ENCODE data around the gene PAM16. TPM values are rescaled to one million over a fixed set of nuclear protein-coding genes. Genes with fewer than 3 reads are reported as not detected.

PAM16 gene
- total RNA-seq, 1 experiment from 2014 or later, result 80.4 TPM

- Histone ChIP-seq H3K23me2 (ENCODE audit: insufficient read length, low read depth, low read length, poor library complexity, severe bottlenecking) (no peaks in the 10 kb centered on the region), H3T11ph (ENCODE audit: low read length) (no peak within 1 kb of the TSS), H3K4ac (ENCODE audit: low read depth, low read length) (no peak within 1 kb of the TSS), H2BK120ac (ENCODE audit: low read depth, low read length, poor library complexity, severe bottlenecking) (no peak within 1 kb of the TSS), H3K9ac (ENCODE audit: extremely low read depth, insufficient read length, low read length) (no peak within 1 kb of the TSS), H2BK20ac (ENCODE audit: low read depth, low read length, poor library complexity, severe bottlenecking) (no peak within 1 kb of the TSS), H4K20me1 (ENCODE audit: control insufficient read depth, insufficient read depth, insufficient read length) (no peaks in the 10 kb centered on the region), H2BK15ac (ENCODE audit: low read depth, low read length) (no peak within 1 kb of the TSS), H3K14ac (ENCODE audit: insufficient read depth, low read length) (no peak within 1 kb of the TSS), H2BK5ac (ENCODE audit: insufficient read length, low read length) (no peak within 1 kb of the TSS), H3K79me1 (ENCODE audit: insufficient read depth, low read depth, low read length, poor library complexity, severe bottlenecking) (no peaks in the 10 kb centered on the region), H3K56ac (ENCODE audit: insufficient read length, low read depth, low read length) (no peak within 1 kb of the TSS), H3K27me3 (ENCODE audit: insufficient read depth, low read length) (no peaks in the 10 kb centered on the region), H4K91ac (ENCODE audit: insufficient read length, low read depth, low read length) (no peak within 1 kb of the TSS), H3K9me3 (ENCODE audit: control insufficient read depth, low read depth, low read length) (no peaks in the 10 kb centered on the region), H2AFZ (ENCODE audit: low read length) (no peak within 1 kb of the TSS), H3K4me2 (ENCODE audit: insufficient read depth, insufficient read length, low read length) (peak within 1 kb of the TSS; percentile 58), H3K18ac (ENCODE audit: insufficient read length, low read depth, low read length) (no peak within 1 kb of the TSS), H3K27ac (ENCODE audit: insufficient read length, low read depth, low read length) (no peak within 1 kb of the TSS), H4K5ac (ENCODE audit: insufficient read length, low read depth, low read length) (no peak within 1 kb of the TSS), H2AK5ac (ENCODE audit: insufficient read length, low read length) (no peak within 1 kb of the TSS), H3K4me1 (ENCODE audit: insufficient read depth, low read length) (peaks cover 8% of the 10 kb centered on the region; the same call in 1 of the 2 replicates), H3K79me2 (ENCODE audit: insufficient read depth, low read length) (peaks cover 1% of the 10 kb centered on the region; the same call in 1 of the 2 replicates), H3K23ac (ENCODE audit: insufficient read length, low read depth, low read length) (no peak within 1 kb of the TSS), H2BK12ac (ENCODE audit: insufficient read length, low read depth, low read length) (no peak within 1 kb of the TSS), H4K8ac (replicated peaks; ENCODE audit: insufficient read length, low read depth, low read length) (no peak within 1 kb of the TSS)
- H3K4me3 Mint-ChIP-seq, result peak within 1 kb of the TSS; percentile 75 to 94
- peak within 1 kb of the TSS in 1 of 3 experiments; percentile 67; a peak in 1 of 7 replicates for H3K27ac Mint-ChIP-seq
- TF ChIP-seq, protein P1, sequence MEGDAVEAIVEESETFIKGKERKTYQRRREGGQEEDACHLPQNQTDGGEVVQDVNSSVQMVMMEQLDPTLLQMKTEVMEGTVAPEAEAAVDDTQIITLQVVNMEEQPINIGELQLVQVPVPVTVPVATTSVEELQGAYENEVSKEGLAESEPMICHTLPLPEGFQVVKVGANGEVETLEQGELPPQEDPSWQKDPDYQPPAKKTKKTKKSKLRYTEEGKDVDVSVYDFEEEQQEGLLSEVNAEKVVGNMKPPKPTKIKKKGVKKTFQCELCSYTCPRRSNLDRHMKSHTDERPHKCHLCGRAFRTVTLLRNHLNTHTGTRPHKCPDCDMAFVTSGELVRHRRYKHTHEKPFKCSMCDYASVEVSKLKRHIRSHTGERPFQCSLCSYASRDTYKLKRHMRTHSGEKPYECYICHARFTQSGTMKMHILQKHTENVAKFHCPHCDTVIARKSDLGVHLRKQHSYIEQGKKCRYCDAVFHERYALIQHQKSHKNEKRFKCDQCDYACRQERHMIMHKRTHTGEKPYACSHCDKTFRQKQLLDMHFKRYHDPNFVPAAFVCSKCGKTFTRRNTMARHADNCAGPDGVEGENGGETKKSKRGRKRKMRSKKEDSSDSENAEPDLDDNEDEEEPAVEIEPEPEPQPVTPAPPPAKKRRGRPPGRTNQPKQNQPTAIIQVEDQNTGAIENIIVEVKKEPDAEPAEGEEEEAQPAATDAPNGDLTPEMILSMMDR (conservative IDR thresholded peaks at IDR 0.05), result no peak
- no CpG with 5 or more reads among the region's 50 CpGs for WGBS (ENCODE audit: extremely low coverage, insufficient read length, low lambda C conversion rate)
- H3K36me3 Mint-ChIP-seq (ENCODE audit: insufficient read depth in 1 of 3, low read depth in 3 of 3), result peaks cover 0 to 3% (median 2%) of the 10 kb centered on the region in 3 experiments; a peak in 1 of 7 replicates
- no peaks in the 10 kb centered on the region for H3K27me3 Mint-ChIP-seq (ENCODE audit: low read depth)
- H3K9me3 Mint-ChIP-seq, result no peaks in the 10 kb centered on the region
- peaks cover 20 to 31% of the 10 kb centered on the region in 2 experiments for H3K4me1 Mint-ChIP-seq
- peak; percentile 79 for DNase-seq
These were observed 20.4 kb upstream of the PAM16 start, which contains the start of gene VASN for GRCh38 chr16:4371357-4372000. VASN (plus strand) TSS chr16:4371848; CDS start chr16:4380878, 9,030 bp downstream.
